Stimulated activated CD8-positive, alpha-beta memory T cell treated with anti-CD3 and anti-CD28 coated beads, Interleukin-4, amount 100 ng/mL, for 4 hours (primary cell): Measurements from ENCODE around the gene CDK2AP2.

ENCODE experiments used
- DNase-seq, 2 donors: peaks; one replicate each; pipeline ENCODE4 v3.0.0-alpha.2; 2020; ENCODE audit warnings: low read depth in 2 of 2, low spot score in 1 of 2

The CDK2AP2 gene

GRCh38 chr11:67504005-67504949 lies 3.7 kb downstream of the CDK2AP2 start:
- no peak for DNase-seq

- DNase-seq: no peak
These were observed 4.6 kb downstream of the CDK2AP2 start for GRCh38 chr11:67503119-67504004.

- no peak for DNase-seq
These were observed 5.5 kb downstream of the CDK2AP2 start for GRCh38 chr11:67502328-67502979.

DNA sequence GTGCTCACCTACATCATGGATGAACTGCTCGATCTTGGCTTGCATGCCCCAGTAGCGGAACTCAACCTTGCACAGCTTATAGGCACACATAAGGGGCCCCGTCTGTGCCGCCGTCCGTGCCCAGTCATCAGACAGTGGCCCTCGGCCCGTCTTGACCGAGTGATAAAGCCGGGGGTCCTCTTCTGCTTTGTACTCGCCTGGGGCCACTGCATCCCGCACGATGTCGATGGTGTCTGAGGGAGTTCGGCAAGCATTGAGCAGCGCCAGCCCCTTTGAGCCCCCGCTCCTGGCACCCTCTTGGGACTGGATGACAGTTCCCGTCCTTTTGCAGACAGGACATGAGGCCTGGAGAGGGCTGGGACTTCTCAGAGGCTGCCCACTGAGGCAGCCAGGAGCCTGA lies 6.1 kb downstream of the CDK2AP2 start:
- DNase-seq: no peak

DNA sequence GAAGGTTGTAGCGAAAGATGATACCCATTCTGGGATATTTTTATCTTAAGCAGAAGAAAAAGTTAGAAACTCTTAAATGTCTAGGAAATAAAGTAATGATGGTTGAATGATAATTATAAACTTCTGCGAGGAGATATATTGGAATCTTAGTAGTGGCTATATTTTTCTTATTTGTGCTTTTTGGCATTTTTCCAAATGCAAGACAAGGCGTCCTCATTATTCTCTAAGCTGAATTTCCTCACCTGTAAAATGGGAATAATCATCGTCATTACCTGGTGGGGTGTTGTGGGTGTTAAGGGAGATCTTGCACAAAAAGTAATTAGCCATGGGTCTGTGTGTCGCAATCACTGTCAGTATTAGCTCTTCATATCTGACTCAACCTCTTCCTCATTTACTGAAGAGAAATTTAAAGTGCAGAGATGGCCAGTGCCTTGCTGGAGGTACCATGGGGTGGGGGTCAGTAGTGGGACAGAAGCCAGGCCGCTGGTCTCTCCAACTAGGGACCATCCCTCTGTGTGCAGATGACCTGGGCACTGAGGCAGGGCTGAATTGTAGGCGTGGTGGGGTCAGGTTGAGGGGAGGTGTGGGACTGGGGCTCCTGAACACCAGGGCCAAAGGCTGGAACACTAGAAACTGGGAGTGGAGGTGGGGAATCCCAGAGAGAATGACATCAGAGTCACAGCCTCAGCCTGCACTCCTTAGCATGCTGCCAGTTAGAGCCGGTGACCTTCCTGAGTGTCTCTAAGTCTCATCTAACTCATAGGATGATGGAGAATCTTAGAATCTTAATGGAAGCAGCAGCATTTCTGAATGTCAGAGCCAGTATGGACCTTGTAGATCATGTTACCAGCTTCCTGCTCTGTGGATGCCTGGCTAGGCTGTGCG lies 6.9 kb downstream of the CDK2AP2 start:
- DNase-seq: no peak

DNA sequence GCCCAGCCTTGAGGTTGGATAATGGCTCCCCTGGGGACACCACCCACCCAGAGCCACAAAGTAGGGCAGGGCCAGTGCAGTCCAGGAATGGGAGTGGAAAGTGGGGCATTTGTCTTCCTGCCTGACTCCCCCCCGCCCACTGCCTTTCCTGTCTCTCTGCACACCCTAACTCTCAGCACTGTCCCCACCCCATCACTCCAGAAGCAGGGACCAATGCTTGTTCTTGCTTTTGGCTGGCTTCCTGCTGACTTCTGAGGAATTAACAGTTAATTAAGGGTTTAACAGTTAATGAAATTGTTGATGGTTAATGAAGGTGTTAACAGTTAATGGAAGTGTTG lies 7.5 kb downstream of the CDK2AP2 start:
- no peak for DNase-seq

DNA sequence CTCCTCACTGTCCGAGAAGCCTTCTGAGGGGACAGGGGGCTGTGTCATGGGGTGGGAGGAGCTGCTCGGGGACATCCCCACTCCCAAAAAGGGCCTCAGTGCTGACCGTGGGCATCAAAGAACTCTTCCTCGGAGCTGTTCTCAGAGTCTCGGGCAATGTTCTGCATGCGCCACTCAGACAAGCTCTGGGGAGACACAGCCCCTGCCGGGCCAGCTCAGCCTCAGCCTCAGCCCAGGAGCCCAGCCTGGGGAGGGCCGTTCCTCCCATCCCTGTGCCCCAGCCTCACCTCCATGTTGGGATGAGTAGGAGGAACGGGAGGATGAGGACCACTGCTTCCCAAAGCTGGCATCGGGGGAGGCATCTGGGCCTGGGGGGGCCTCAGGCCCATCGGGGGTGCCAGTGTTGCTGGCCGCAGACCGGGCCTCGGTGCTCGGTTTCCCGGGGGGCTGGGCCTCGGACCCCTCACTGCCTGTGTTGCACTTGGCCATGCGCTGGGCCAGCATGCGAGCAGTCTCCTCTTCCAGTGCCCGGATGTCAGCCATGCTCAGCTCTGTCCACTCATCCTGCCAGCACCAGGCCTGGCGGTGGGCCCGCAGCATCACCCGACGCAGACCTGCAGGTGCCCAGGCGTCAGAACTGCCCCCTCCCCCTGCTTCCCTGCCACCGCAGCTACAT lies 8.0 kb downstream of the CDK2AP2 start:
- DNase-seq: no peak

GRCh38 chr11:67498544-67498972 lies 9.4 kb downstream of the CDK2AP2 start:
- no peak for DNase-seq

DNA sequence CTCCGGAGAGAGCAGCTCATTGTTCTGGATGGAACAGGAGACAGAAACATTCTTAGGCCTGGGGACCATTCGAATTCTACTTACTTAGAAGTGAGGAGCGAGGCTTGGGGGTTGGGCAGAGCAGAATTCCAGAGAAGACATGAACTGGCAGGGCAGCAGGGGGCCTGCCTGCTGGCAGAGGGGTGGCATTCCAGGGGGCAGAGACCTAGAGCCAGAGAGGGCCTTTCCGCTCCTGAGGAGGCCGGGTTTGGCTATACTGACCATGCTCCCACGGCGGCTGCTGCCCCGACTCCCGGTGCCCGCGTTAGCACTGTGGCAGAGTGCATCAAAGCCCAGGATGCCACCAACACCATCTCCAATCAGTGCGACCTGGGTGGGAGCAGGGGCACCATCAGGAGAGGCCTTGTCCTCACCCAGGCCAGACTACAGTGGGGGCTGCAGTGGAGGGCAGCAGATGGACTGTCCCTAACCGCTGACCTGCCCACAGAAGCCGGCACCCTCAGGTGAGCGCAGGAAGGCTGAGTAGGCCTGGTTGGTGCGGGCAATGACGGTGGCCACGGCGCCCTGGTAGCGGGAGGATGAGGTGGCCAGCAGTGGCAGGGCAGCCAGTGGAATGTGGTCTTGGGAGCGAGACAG lies 10.2 kb downstream of the CDK2AP2 start:
- DNase-seq: no peak

DNA sequence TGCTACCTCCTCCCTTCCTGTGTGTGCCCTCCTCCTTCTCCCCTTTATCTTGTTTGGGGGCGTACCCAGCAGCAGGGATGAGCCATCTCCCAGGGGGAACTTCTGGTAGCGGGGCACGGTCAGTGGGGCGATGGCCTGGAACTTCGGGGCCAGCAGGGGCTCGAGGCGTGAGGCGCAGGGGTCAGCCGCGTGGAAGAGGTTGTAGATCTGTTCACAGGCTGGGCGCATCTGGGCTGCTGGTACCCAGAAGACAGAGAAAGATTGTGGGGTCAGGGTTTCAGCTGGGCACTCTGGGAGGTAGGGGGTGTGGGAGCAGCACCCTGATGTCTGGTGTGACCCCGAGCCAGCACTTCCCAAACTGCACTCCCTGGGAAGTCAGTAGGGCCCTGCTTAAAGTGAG lies 11.8 kb downstream of the CDK2AP2 start:
- DNase-seq: no peak

DNA sequence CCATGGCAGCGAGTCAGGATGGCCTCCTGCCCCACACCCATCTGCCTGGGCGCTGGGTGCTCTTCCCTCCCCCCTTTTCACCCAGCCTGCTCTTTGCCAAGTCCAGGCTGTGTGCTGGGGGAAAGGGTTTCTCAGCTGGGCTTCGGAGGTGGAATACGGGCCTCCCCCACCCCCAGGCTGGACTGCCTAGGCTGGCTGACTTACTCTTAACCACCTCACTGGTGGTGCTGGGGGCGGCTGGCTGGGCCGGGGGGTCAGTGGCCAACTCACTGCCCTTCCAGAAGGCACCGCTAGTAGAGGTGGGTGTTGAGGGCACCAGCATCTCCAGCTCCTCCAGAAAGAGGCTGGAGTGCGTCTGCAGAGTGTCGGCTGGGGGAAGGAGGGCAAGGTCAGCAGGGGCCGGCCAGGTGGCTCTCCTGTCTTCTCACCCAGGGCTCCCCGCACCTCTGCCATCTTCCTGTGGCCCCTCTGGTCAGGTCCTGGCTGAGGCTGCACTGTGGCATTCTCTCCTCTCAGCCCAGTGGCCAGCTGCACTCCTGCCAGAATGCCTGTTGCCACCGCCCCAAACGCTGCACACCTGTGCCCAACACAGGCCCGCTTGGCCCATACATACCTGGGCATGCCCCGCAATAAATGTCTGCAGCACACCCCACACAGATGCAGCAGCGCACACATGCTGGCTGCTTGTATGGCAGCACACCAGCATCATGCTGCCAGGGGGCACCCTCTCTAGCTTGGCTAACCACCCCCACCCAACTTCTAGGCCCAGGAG lies 12.5 kb downstream of the CDK2AP2 start:
- DNase-seq: no peak

DNA sequence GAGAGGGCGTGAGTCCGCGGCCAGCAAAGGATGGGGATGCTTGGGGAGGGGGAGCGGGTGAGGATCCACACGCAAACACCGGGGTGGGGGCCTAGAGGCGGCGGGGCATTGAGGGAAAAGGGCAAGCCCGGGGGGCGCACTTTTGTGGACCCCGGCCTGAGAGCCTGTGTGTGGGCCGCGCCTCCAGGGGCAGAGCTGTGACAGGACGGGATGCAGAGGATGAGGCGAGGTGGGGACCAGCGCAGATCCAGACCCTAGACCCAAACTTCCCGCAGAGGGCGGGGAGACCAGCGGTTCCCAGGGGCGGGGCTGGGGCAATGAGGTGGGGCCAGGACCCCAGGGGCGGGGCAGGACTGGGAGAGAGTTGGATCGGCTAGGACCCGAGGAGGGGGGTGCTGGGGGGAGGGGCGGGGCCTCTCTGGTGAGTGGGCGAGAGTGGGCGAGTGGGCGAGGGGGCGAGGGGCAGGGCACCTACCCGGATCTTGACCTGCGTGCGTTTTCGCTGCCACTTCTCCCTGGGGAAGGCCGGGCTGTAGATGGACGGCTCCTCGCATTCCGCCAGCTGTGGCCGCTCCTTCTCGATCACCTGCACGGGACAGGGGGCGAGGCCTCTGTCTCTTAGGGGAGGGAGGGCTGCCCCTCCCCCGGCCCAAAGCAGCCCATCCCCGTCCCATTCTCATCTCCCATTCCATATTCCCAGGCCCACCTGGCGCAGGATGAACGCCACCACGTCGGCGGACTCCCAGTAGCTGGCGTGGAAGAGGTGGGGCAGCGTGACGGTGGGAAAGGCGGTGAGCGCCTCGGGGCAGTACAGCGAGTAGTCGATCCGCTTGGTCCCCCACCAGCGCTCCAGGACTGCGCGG lies 13.4 kb downstream of the CDK2AP2 start:
- no peak for DNase-seq

- DNase-seq: no peak
These were observed 14.2 kb downstream of the CDK2AP2 start for GRCh38 chr11:67493548-67494370.

DNA sequence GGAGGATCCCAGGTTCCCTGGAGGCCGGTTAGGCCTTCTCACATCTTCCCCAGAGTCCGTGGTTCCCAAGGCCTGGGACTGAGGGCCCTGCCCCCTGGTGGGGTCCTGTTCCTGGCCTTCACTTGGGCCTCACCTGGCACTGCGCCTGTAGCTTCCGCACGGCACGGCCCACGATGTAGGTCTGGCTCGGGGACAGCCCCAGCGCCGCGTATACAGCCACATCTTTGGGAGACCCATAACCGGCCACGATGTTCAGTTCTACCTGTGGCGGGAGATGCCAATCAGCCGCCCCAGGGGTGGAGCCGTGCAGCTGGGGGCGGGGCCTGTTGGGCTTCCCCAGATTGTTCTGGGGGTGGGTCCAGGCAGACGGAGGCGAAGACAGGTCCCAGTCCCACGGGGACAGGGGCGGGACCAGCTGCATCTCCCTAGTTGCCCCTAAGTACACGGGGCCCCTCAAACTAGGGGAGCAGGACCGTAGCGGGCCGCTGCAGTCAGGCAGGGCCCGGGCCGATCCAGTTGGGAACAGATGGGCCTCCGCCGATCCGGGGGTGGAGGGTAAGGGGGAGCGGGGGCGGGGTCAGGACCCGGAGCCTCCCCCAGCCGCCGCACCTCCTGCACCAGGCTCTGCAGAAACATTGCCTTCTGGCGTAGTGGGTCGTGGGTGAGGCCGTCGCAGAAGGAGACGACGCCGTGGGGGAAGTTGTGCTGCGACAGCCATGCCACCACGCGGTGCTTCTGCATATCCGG lies 15.0 kb downstream of the CDK2AP2 start:
- DNase-seq: no peak

DNA sequence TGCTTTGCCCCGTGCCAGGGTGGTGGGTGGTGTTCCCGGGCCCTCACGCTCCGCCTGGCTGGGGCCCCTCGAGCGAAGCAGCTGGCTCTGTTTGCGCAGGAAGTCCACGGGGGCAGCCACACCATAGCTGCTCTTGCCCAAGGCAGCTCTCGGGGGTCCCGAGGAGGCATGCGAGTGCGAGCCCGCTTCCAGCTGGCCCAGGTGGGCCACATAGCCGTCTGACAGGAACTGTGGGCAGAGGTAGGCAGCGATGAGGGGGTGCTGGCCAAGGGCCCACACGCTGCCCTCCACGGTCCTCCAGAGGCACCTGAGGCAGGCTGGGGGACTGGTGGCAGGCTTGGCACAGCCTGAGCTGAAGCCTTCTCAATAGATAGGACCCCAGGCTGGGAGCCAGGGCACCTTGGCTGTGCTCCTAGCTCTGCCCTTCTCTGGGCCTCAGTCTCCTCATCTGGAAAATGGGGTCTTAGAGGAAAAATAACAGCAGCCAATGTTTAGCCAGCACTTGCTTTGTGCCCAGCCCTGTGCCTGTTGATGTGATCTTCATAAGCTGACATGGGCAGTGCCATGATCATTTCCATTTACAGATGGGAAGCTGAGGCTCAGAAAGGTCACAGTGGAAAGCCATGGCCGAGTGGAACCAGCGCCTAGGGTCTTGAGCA lies 15.8 kb downstream of the CDK2AP2 start:
- DNase-seq: no peak
